IMR-90 (cell line): ENCODE data around the gene SYPL2. TPM values are rescaled to one million over a fixed set of nuclear protein-coding genes. Genes with fewer than 3 reads are reported as not detected.

Experiments
- POLR2A ChIP-seq: IDR thresholded peaks from 2 replicates; pipeline ENCODE4 v1.6.1; 2012; ENCODE audit warnings: mild to moderate bottlenecking, low read depth, low read length
- RAD21 ChIP-seq: IDR thresholded peaks from 2 replicates; pipeline ENCODE4 v1.6.1; 2012; ENCODE audit warnings: low read length, improper control_type of control experiment
- polyA plus RNA-seq, 3 experiments: library from polyadenylated mRNA; depleted of rRNA; stranded (reverse); fragments of >200 nt; gene quantifications; 2 replicates each; pipeline ENCODE4 v1.2.3, GENCODE V29; 2012; ENCODE audit warnings: low replicate concordance in 1 of 3
- total RNA-seq: library from RNA; depleted of rRNA; stranded (reverse); fragments of >200 nt; gene quantifications from 2 replicates; pipeline ENCODE4 v1.2.3, GENCODE V29; 2012
- TF ChIP-seq, protein P1 (sequence below): fragments of 150-350 bp; IDR thresholded peaks from 2 replicates; pipeline ENCODE4 v1.6.1; 2016; ENCODE audit warnings: low read depth, mild to moderate bottlenecking, low read length, moderate library complexity, borderline replicate concordance

SYPL2 gene
- total and polyA plus RNA-seq, 2 of the 4 experiments (the other 2 are of a cell fraction), result under 0.01 to 0.65 TPM

DNA sequence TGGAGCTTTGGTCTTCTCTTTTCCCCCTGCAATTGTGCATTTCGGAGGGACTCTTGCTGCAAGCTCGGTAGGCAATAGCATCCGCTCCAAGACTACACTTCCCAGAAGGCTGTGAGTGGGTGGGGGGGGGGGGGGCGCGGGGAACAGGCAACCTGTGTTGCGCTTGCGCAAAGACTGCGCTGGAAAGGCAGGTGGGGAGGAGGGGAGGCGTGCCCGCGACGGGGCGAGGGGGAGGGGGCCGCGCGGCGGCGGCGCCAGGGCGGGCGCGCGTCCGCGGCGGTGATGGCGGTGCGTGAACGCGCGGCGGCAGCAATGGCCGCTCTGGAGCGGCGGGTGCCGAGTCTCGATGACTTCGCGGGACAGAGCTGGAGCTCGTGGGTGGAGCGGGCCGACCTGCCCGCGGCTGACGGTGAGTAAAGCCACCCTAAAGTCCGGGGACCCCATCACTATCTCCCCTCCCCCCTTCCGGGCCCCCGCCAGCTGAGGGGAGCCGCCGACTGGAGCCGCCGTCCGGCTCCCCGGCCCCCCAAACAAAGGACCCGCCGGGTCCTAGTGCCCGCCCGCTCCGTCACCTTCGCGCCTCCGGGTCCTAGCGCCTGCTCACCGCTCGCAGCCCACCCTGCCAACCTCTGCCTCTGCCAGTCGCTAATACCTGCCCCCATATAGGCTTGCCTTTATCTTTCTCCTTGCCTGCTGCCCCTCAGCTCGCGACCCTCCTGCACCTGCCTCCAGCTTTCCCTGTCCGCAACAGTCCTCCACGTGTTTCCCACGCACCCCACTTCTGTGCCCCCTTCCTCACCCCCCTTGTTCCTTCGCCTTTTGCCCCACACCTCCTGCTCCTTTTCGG lies 17.5 kb downstream of the SYPL2 start, which contains the start of gene ATXN7L2 (continued):
- TF ChIP-seq, protein P1, sequence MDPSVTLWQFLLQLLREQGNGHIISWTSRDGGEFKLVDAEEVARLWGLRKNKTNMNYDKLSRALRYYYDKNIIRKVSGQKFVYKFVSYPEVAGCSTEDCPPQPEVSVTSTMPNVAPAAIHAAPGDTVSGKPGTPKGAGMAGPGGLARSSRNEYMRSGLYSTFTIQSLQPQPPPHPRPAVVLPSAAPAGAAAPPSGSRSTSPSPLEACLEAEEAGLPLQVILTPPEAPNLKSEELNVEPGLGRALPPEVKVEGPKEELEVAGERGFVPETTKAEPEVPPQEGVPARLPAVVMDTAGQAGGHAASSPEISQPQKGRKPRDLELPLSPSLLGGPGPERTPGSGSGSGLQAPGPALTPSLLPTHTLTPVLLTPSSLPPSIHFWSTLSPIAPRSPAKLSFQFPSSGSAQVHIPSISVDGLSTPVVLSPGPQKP, result no peak
- TF ChIP-seq RAD21 (no peak), POLR2A (peak; percentile 93)
